ENCODE results near the gene A1BG.
A peak's percentile ranks its signal among the peaks of the same experiment; 100 is the strongest.

The A1BG gene

DNA sequence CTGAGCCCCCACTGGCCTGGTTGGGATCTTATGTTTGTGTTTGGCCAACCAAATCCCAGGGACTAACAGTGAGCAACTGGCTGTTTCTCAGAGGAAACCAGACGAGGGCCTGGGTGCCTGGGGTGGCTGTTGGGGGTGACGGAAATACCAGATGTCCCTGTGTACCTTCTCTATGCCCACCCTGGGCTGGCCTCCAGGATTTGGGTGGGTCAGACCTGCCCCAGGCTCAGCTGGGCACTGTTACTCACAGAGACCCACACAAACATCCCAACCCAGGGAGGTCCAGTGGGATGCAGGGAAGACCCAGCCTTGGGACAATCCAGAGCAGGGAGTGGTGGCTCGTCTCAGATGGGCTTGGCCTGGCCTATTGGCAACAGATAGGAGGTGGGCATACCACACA is 17.7 kb downstream of the A1BG start:
- DNase-seq, result no peak

DNA sequence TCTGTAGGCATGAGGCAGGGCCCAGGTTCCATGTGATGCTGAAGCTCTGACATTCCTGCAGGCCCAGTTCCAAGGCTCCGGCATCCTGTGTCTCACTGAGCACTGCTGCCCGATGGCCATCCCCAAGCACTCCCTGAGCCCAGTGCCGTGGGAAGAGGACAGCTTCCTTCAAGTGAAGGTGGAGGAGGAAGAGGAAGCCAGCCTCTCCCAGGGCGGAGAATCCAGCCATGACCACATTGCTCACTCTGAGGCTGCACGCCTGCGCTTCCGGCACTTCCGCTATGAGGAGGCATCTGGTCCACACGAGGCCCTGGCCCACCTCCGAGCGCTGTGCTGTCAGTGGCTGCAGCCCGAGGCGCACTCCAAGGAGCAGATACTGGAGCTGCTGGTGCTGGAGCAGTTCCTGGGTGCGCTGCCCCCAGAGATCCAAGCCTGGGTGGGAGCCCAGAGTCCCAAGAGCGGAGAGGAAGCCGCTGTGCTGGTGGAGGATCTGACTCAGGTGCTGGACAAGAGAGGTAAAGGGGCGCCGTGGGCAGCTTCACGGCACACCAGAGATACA is 18.5 kb downstream of the A1BG start:
- DNase-seq, result no peak

DNA sequence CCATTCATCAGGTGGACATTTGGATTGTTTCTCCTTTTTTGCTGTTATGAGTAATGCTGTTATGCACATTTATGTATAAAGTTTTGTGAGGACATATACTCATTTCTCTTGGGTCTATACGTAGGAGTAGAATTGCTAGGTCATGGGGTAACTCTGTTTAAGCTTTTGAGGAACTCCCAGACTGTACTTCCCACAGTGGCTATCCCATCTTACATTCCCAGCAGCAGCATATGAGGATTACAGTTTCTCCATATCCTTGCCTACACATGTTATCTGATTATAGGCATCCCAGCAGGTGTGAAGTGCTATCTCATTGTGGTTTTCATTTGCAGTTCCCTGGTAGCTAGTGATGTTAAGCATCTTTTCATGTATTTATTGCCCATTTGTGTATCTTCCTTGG is 20.6 kb downstream of the A1BG start:
- DNase-seq, result no peak

DNA sequence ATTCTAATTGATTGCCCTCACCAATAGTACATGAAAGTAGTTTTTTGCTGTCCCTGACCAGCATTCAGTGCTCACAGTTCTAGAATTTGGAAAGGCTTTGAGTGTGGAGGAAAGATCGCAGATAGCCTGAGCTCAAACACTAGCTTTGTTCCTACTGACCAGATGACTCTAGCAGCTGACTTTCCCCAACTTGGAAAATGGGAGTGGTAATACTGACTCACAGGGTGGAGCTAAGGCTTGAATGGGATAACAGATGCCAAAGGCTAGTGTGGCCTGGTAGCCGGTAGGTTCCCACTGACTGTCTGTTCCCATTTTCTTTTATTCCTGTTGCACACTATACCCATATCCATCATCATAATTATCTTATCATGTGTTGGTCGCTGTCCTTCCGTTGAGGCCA is 22.8 kb downstream of the A1BG start:
- DNase-seq, result no peak

DNA sequence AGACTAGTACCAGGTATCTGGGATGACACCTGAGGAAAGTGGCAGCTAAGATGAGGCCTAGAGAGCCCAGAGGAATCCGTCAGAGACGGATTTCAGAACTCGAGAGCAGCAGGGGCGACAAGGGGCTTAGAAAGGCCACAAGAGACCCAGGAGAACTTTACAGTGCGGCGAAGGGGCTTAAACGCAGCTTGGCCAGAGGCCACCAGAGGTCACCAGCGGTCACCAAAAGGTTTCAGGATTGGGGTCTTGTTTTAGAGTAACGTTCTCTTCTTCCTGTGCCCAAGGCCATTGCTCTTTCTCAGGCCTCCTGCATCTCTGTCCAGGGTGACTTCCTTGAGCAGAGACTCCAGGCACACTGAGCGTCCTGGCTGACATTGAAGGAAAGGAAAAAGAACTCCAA is 24.3 kb downstream of the A1BG start:
- DNase-seq, result no peak

DNA sequence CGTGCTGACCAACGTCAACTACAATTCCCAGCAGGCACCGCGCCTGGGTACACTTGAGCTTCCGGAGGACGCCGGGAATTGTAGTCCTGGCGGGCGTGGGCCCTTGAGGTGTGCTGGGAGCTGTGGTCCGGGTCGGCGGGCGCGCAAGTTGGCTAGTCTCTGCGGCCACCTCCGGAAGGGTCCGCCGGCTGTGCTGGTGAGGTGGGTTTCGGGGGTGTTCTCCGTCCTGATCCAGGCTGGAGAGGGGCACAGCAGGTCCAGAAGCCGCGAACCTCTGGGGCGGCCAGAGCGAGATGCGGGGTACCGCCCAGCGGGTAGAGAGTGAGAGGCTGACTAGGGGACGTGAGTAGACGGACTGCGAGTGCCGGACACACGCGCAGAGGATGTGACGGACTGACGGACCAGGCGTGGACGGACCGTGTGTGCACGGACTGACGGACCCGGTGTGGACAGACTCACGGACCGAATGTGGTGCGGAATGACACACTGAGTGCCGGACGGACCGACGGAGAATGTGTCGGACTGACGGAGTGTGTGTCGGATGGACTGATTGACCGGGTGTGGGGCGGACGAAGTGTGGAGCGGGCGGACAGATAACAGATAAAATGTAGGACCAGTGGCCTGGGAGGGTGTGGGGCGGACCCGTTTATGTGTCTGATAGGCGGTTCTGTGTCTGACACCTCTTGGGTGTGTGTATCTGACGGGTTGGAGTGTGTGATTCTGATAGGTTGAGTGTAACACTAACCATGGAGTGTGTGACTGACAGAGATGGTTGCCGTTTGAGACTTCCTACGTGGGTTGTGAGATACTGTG is 26.2 kb downstream of the A1BG start, which contains the start of gene ZSCAN22:
Gene ZSCAN22, plus strand, starts transcription at position 81 of the 813 bp plus-strand sequence. CDS start 7,809 bp downstream, outside the sequence.
- DNase-seq, result peak; percentile 64 to 91 (median 82)

DNA sequence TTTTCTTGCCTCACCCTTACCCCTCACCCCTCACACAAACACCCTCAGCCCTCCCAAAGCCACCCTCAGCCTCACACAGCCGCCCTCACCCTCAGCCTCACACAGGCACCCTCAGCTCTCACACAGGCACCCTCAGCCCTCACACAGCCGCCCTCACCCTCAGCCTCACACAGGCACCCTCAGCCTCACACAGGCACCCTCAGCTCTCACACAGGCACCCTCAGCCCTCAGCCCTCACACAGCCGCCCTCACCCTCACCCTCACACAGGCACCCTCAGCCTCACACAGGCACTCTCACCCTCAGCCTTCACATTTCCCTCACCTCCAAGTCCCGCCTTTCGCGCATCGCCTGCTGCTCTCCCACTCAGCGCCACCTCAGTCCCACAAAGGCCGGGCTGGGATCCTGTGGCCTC is 26.8 kb downstream of the A1BG start:
- no peak for DNase-seq

DNA sequence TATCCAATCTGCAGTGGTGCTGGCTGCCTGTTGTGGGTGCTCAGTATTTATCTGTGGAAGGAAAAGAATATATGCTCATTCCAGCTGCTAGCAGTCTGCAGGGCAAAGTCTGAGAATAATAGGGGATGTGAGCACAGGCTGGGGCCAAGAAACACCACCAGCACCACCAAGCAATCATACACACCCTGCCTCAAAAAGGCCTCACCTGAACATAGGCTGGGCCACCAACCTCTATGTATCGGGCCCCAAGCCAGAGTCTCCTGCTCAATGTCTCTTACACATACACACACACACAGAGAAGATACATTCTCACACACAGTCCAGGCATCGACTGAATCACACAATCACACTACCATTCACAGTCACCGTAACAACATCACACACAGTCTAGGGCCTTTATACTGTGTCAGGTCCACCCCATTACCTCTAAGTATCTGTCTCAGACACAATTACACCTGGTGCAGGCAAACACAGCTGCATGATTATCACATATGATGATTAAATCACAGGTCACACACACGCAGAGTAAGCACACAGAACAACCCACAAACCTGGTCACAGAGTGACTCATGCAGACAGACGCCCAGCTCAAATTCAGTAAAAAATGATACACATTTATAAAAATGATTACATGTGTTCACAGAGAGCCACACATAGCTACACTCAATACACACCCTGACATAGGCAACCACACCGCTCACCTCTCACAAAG is 27.8 kb downstream of the A1BG start:
- DNase-seq, result peak in 1 of 5 experiments; percentile 27

DNA sequence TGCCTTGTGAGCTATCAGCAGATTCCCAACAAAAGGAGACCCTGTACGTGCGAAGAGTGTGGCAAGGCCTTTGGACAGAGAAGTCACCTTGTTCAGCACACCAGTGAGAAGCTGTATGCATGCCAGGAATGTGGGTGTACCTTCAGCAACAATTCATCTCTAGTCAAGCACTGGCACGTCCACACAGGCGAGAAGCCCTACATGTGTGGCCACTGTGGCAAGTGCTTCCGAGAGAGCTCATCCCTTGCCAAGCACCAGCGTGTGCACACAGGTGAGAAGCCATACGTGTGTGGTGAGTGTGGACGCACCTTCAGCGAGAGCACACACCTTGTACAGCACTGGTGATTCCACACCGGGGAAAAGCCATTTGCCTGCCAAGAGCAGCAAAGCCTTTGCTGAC is 34.1 kb downstream of the A1BG start:
- no peak for DNase-seq

DNA sequence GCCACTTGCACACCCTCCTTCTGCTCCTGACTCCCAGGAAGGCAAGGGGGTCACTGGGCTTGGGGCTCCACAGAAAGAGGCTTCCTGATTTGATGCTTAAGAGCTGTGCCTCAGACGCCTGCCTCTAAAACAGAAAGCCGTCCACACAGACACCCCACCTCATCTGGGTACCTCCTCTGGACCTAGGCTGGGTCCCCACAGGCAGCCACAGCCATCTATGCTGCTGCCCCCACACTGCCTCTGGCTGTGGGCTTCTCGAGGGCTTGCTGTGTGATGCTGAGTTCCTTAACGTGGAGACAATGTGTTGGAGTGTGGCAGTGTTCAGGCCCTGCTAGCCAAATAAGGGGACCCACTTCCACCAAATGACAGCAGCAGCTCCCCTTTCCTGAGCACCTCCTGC is 35.0 kb downstream of the A1BG start:
- DNase-seq, result no peak

DNA sequence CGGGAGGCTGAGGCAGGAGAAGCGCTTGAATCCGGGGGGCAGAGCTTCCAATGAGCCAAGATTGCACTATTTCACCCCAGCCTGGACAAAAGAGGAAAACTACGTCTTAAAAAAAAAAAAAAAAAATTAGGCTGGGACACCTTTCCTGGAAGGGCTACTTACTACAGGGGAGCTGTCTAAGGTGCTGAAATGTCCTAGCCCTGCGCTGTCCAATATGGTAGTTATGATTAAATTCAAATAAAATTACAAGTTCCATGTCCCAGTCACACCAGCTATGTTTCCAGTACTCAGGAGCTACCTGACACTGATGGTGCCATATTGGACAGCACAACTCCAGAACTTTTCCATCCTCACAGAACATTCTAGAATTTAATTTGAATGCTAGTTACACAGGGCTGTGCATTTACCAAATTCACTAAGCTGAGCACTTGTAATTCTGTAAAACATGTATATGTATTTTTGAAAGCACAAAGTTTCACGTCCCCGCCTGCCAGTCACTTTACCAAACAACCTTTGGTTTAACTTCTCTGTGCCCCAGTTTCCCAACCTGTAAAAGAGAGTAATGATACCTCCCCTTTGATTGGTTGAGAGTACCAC is 35.7 kb downstream of the A1BG start:
- DNase-seq, result peak in 1 of 5 experiments; percentile 27

DNA sequence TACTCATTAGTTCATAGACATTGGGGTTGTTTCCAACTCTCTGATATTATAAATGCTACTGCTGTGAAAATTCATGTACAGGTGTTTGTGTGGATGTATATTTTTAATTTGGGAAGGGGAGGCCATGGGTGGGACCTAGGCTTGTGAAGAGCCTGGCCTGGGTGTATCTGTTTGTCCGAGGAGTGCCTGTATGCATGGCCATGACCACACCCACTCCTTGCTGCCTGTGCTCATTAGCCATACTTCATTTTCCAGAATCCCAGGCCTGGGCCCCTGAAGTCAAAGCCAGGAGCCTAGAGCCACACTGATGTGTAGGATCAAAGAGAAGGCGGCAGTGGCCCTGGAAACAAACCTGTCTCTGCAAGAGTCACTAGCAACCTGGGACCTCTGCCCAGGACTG is 37.7 kb downstream of the A1BG start:
- no peak for DNase-seq

DNA sequence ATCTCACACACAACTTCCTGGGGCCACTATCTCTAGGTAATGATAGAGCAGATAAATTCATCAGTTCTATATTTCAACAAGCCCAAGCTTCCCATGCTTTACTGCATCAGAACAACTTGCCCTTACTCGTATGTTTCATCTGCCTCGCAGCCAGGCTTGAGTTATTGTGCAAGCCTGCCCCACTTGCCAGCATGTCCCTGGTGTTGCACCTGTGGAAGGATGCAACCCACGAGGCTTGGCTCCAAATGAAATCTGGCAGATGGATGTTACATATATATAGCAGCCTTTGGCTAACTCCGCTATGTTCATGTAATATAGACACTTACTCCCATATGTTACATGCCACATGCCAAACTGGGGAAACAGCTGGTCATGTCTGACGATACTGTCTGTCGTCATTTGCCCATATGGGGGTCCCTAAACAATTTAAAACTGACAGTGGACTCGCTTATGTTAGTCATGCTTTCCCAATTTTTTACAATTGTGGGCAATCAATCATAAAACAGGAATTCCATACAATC is 41.9 kb downstream of the A1BG start:
- DNase-seq, result no peak

DNA sequence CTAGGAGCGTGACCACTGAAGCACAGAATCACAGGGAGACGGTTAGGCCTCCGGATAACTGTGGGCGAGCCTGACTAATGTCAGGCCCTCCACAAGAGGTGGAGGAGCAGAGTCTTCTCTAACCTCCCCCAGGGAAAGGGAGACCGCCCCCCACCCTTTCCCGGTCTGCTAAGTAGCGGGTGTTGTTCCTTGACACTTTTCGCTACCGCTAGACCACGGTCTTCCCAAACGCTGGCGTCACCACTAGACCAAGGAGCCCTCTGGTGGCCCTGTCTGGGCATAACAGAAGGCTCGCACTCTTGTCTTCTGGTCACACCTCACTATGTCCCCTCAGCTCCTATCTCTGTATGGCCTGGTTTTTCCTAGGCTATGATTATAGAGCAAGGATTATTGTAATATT is 42.6 kb downstream of the A1BG start:
- peak in 1 of 5 experiments; percentile 8 for DNase-seq

DNA sequence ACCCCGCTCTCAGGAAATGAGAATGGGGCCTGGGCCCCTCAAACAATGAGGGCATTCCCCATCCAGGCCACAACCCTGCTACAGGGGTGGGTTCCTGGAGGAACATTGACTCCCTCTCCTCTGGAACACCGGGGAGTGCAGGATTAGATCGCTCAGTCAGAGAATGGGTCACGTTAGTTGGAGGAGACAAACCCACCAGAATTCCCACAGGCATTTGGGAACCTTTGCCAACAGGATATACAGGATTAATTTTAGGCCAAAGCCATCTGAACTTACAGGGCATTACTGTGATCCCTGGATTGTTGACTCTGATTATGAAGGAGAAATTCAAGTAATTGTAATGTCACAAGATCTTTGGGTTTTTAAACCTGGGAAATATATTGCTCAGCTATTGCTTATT is 45.6 kb downstream of the A1BG start:
- no peak for DNase-seq

DNA sequence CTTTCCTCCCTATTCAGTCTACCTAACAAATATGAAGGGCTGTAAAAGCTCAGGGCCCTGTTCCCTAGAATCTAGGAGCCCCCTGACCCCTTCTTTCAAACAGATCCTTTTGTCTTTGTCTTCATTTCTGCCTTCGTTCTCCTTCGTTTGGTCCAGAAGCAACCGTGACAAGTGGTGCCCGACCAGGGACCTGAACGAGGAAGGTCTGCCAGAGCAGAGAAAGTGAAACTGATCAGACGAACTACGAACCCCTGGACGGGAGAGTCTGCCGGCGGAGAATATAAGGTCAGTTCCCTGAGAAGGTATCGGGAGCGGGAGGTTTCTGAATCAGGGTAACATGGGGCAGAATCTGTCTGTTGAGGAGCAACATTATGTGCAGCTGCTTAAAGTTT is 47.4 kb downstream of the A1BG start:
- DNase-seq, result peak in 1 of 5 experiments; percentile 36

DNA sequence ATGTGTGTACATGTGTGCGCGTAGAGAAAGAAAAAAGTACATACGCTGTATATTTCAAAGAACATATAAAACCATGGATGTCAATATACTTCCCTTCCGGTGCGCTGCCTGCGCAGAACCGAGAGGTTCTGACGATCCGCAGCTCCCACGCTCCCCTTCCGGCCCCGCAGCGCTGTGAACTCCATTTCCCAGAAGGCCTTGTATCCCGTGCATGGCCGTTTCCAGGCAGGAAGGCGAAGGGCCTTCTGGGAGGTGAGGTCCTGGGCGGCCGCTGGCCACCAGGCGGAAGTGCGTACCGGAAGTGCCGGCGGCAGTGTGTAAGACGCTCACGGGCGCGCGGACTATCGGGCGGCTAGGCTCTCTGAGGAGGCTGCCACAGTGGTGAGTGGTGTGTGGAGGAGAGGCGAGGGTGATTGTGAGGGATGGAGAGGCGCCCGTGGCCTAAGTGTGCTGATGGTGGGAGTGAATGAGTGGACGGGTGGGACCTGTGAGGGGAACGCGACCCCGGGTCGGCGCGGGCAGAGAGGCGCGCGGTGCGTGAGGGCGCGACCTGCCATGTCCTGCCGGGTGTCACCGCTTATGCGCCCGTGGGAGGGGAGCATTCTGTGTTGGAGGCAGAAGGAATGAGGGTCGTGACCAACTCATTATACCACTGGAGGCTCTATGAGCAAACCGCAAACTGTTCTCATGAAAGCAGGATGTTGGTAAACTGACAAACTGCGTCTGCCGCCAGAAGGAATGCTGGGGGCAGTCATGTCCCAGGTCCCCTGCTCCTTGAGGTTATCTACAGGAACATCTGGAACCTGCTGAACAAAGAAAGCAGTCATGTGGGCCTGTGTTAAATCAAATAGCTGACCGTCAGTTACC is 48.0 kb downstream of the A1BG start, which contains the start of gene ERVK3-1:
Gene ERVK3-1, plus strand, starts transcription at position 313 of the 867 bp plus-strand sequence. CDS start 6,792 bp downstream, outside the sequence.
- peak; percentile 87 to 100 (median 92) for DNase-seq

DNA sequence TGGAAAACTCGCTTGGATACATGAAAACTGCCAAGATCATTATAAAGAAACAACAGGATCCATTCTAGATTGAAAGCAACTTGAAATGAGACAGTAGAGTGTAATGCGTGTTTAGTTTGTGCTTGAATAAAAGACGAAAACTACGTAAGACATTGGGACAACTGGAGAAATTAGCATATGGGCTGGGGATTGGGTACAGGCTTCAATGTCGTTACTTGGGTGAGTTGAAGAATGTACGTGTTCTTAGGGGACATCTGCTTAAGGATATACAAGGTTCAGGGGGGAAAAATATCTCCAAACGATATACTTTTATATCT is 48.6 kb downstream of the A1BG start:
- DNase-seq, result no peak

DNA sequence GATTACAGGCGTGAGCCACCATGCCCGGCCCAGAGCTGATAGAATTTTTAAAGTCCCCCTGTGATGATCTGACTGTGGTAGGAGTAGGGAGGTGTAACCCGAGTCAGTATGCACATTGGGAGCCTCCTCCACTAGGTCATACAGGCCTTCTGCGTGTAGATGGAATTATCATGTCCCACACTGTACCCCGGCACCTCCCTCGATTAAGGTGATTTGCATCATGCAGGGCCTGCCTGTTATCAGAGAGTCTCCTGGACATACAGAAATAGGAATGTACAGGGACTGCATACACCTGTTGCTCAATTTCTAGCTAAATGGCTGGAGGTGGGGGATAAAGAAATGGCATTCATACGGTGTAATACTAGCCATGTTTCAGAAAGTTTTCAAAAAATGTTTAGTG is 49.0 kb downstream of the A1BG start:
- no peak for DNase-seq

DNA sequence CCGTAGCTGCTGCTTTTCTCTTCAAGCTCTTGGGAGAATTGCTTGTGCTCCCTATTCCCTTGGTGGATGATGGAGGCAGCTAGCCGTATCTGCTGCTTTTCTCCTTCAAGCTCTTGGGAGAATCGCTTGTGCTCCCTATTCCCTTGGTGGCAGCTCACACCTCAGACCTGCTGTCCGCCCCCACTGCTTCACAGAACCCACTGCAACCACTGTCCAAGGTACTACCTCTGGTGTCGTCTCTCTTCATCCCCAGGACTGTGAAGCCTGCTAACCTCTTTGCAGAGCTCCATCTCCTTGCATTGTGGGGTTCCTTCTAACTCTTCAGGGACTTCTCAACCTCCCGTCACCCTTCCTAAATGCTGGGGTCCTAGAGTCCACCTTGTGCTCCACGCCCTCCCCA is 52.7 kb downstream of the A1BG start:
- DNase-seq, result no peak

DNA sequence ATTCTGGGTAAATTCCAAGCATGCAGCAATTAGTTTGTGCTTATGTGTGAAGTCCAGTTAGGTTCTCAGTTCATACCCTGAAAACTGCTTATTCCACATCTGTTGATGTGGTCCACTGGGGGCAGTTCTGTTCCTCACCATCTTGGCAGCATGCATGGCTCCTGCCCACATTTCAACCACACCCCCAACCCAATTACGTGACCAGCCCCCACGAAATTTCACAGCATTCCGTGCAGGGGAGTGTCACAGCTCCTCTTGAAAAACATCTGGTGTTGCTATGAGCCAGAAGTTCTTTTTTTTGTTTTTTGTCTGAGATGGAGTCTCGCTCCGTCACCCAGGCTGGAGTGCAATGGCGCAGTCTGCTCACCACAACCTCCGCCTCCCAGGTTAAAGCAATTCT is 57.2 kb downstream of the A1BG start:
- no peak for DNase-seq
